ENCODE measurements around the gene TRIO.

Gene TRIO

DNA sequence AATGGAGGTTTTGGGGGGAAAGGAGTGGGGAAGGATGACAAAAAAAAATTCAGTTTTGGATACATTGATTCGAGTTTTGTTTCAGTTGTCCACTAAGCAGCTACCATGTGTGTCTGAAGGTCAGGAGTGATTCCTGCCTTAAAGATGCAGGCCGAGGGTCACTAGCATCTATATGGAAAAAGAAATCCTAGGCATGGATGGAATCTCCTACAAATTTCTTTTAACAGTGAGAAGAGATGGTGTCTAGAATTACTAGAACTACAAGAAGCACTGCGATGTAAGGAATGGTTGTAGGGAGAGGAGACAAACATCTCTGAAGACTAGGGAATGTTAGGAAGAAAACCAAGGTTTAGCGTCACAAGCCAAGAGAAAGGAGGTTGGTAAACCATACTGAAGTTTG lies 19.6 kb upstream of the TRIO start:
- DNase-seq (ENCODE audit: low read depth, low spot score), result no peak

- DNase-seq (ENCODE audit: low read depth, low spot score), result no peak
Observed at GRCh38 chr5:14123974-14124482, 19.1 kb upstream of the TRIO start.

DNA sequence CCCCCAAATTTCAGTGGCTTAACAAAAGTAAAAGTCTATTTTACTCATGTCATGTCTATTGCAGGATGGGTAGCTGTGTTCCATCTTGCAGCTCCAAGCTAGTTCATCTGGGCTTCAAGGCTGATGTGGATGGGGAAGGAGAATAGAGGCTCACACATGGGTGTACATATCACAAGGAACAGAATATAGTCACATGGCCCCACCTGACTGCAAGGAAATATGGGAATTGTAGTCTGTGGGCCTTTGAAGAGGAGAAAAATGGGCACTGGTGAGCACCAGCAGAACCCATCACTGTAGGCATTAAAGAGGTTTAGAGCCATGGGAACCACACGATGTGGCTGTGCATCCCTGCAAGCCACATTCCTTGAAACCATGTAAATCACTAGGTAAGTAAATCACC lies 17.9 kb upstream of the TRIO start:
- no peak for DNase-seq (ENCODE audit: low read depth, low spot score)

DNA sequence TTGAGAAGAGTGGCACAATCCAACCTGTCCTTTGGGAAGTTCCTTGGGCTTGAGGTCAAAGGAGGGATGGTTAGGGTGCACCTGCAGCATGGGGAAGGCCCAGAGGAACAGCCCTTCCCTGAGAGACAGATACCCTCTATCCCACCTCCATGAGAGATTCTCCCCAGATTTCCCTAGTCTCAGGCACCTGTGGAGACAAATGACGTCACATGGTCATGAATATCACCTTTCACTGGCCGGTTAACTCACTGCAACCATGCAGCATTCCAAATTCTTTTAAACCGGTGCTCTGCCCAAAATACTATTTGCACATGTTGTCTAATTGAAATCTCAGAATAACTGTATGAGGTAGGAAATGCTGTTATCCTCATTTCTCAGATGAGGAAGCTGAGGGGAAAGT lies 15.6 kb upstream of the TRIO start:
- no peak for DNase-seq (ENCODE audit: low read depth, low spot score)

DNA sequence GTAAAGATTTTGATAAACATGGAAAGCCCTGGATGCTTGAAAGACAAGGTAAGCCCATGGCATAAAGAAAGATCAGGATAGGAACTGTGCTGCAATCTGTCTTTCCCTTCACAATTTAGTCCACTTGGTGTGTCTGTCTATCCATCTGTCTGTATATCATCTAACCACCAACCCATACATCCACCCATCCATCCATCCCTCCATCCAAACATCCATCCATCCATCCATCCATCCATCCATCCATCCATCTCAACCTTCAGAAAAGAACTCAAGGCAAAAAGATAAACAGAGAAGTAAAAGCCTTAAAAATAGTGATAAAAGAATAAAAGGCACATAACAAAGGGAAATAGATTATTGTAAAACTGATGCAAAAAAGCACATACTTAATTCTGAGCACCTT lies 15.1 kb upstream of the TRIO start:
- no peak for DNase-seq (ENCODE audit: low read depth, low spot score)

DNA sequence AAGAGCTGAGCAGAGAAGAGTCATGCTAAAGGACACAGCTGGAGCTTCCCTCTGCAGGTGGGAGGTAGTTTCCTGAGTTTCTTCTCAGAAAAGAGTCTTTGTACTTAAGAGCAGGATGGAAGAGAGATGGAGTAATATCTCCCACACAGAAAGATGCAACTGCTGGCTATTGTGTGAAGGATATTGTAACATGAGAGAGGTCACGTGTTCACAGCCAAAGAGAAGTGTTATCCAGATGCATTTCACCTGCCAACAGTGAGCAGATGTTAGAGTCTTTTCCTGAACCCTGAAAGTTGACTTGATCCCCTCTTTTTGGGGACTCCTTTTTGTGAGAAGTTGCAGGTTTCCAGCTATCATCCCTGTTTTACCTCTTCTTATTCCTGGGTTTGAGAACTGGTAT lies 14.0 kb upstream of the TRIO start:
- no peak for DNase-seq (ENCODE audit: low read depth, low spot score)

GRCh38 chr5:14131855-14132503 lies 11.2 kb upstream of the TRIO start:
- no peak for DNase-seq (ENCODE audit: low read depth, low spot score)

GRCh38 chr5:14133394-14133793 lies 9.7 kb upstream of the TRIO start:
- no peak for DNase-seq (ENCODE audit: low read depth, low spot score)

DNA sequence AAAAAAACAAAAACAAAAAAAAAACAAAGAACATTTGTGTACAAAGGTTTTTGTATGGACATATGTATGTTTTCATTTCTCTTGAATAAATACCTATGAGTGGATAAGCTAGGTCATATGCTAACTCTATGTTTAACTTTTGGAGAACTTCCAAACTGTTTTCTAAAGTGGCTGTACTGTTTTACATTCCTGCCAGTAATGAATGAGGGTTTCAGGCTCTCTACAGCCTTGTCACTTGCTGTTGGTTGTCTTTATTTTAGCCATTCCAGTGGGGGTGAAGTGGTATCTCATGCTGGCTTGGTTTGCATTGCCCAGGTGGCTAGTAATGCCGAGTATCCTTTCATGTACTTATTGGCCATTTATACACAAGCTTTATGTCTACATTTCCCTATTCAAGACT lies 9.1 kb upstream of the TRIO start:
- no peak for DNase-seq (ENCODE audit: low read depth, low spot score)

GRCh38 chr5:14134771-14135170 lies 8.4 kb upstream of the TRIO start:
- no peak for DNase-seq (ENCODE audit: low read depth, low spot score)

- DNase-seq (ENCODE audit: low read depth, low spot score), result no peak
Observed at GRCh38 chr5:14135621-14136020, 7.5 kb upstream of the TRIO start.

- no peak for DNase-seq (ENCODE audit: low read depth, low spot score)
Observed at GRCh38 chr5:14136228-14136627, 6.9 kb upstream of the TRIO start.

DNA sequence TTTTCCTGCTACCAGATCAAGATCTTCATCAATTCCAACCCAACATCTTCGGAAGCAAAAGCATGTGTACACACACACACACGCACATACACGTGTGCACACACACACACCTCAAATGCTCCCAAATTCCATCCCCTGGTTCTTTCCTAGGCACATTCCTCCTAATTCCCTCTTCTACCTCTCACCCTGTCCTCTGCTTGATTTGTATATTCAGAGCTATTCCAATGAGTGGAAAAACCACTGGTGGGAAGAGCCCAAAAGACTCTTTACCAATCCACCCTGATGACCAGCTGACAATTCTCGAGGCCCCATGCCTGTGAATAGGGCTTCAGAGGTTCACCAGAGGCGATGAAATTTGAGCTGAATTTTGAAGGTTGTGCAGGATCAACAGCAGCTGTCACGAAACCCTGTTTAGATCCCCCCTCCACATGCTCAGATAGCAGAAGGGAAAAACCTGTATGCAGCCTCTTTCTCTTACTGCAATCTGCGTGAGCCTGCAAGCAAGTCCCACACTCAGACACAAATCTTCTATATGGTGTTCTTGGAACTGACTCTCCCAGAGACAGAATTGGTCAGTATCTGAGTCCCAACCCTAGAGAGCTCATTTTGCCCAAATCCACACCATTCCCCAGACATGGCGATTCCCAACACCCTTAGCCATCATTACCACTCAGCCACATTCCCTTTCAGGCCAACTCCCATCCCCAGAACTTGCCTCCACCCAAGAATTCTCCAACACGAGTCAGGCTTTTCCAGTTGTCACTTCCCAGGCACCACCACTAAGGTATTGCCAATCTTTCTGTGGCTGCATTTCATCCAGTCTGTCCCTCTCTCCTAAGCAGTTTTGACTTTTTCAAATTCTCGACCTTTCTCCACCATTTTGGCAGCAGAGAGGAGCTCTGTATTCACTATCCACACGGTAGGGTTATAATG lies 4.3 kb upstream of the TRIO start:
- no peak for DNase-seq (ENCODE audit: low read depth, low spot score)

- DNase-seq (ENCODE audit: low read depth, low spot score), result no peak
Observed at GRCh38 chr5:14141764-14142163, 1.4 kb upstream of the TRIO start.

DNA sequence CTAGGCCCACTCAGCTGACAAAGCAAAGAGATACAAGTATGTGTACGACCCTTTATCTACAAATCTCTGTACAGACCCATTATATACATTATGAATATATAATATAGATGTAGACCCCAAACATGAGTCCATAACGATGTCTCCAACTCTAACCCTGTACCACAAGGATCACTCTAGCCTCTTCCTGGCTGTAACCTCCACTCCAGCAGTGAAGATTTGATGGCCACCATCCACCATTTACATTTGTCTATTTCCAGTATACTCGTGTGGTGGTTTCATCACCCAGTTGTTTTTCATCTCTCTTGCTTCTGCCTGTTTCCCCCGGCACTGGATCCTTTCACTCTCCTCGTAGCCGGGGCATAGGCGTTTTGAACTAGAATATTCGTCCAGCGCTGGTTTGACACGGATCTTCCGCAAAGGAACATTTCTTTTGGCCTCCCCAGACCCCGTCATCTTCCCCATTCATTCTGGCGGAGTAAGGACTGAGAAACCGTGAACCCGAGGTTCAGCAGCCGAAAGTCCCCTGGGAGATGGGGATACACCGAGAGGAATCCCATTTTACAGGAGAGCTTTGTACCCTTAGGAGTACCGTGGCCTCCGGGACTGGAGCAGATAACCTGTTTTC lies 828 bp upstream of the TRIO start:
- DNase-seq (ENCODE audit: low read depth, low spot score), result no peak

GRCh38 chr5:14143546-14143840 lies 351 bp downstream of the TRIO start:
- DNase-seq (ENCODE audit: low read depth, low spot score), result no peak

DNA sequence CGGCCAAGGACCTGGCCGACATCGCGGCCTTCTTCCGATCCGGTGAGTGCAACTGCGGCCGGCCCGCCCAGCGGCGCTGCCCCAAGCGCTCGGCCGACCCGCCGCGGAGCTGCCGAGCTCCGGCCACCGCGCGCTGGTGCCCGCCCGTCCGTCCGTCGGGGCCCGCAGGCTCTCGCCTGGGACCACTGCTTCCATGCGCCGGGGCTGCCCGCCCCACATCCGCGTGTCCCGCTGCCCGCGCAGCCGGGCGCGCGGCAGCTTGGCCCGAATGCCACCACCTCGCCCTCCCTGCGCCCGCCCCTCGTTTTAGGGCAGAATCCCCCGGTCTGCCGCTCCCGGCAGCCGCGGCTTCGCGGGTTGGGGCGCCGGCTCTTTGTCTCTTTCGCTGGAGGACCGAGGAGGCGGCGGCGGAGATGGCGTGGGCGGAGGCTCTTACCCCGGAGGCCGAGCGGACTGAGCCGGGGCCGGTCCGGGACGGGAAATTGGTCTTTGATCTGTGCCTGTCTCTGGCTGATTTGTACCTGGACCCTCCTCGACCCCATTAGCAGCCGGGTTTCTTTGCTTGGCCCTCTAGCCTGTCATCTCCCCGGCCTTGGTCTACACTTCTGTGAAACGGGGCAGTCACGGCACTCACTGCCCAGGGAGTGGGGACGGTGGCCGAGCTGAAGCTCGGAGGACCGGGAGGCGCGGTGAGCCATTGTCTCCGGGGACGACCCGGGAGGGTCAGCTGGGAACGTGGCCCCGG lies 871 bp downstream of the TRIO start:
- no peak for DNase-seq (ENCODE audit: low read depth, low spot score)

GRCh38 chr5:14144586-14145434 lies 1.7 kb downstream of the TRIO start:
- no peak for DNase-seq (ENCODE audit: low read depth, low spot score)

- no peak for DNase-seq (ENCODE audit: low read depth, low spot score)
Observed at GRCh38 chr5:14145435-14146334, 2.5 kb downstream of the TRIO start.

DNA sequence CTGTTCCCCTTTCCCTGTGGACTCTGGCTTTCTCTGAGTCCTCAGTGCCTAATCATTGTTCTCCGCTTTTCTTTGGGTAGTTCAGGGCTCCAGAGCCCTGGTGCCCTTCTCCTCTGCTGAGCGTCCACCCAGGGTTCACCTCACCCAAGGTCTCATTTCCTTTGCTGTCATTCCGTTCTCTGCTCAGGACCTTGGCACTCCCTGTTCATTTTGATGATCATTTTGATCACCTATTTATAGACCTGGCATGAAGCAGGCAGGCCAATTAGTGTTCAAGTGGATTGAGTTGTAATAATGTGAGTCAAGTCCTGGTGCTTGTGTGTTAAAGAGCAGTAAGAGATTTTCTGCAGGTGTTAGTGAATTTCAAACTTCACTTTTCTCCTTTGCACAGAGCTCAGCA lies 3.6 kb downstream of the TRIO start:
- no peak for DNase-seq (ENCODE audit: low read depth, low spot score)
